Activated T-cell treated with anti-CD3 and anti-CD28 coated beads, Interleukin-2, amount 50 U/mL, for 24 hours (primary cell): ENCODE results near the gene PSMA5.
"Not testable (repeated sequence)": the region's sequence is repeated elsewhere in the genome, so short reads cannot be mapped to it uniquely, and the experiment has no call there.

Source experiments
- DNase-seq: peaks from one replicate; pipeline ENCODE4 v3.0.0-alpha.2; 2020
- H3K27ac Mint-ChIP-seq: 2 replicates; pipeline ENCODE4 v1.8.0; 2020; ENCODE audit warnings: mild to moderate bottlenecking, mixed read lengths
- H3K27me3 Mint-ChIP-seq: 2 replicates; pipeline ENCODE4 v1.8.0; 2020; ENCODE audit warnings: mixed read lengths
- H3K36me3 Mint-ChIP-seq: 2 replicates; pipeline ENCODE4 v1.8.0; 2020; ENCODE audit warnings: low read depth, mixed read lengths
- H3K4me1 Mint-ChIP-seq: 2 replicates; pipeline ENCODE4 v1.8.0; 2020; ENCODE audit warnings: low read depth, mixed read lengths
- H3K4me3 Mint-ChIP-seq: 2 replicates; pipeline ENCODE4 v1.8.0; 2020; ENCODE audit warnings: mild to moderate bottlenecking, moderate library complexity, mixed read lengths
- H3K9me3 Mint-ChIP-seq: 2 replicates; pipeline ENCODE4 v1.8.0; 2020; ENCODE audit warnings: mixed read lengths

PSMA5 gene

DNA sequence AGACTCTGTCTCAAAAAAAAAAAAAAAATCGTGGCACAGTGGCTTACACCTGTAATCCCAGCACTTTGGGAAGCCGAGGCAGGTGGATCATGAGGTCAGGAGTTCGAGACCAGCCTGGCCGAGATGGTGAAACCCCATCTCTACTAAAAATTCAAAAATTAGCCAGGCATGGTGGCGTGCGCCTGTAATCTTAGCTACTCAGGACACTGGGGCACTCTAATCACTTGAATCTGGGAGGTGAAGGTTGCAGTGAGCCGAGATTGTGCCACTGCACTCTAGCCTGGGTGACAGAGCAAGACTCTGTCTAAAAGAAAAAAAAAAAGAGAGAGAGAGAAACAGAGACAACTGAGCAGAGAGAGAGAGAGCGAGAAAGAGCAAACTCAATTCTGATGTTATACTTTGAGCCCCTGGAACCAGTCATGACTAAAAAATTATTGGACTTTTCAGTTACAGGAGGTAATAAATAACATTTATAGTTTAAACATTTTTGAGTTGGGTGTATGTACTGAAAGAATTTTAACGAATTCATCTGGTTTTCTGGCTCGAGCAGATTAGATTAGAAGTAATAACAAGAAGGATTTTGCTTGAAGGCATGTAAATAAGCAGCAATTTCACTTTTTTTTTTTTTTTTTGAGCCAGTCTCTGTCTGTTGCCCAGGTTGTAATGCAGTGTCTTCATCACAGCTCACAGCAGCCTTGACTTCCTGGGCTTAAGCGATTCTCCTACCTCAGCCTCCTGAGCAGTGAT is 19.9 kb upstream of the PSMA5 start:
- H3K27ac Mint-ChIP-seq, H3K4me3 Mint-ChIP-seq, H3K9me3 Mint-ChIP-seq, H3K36me3 Mint-ChIP-seq, DNase-seq, H3K4me1 Mint-ChIP-seq: not testable (repeated sequence)
- peaks cover 32% of the 10 kb centered on the region for H3K27me3 Mint-ChIP-seq

DNA sequence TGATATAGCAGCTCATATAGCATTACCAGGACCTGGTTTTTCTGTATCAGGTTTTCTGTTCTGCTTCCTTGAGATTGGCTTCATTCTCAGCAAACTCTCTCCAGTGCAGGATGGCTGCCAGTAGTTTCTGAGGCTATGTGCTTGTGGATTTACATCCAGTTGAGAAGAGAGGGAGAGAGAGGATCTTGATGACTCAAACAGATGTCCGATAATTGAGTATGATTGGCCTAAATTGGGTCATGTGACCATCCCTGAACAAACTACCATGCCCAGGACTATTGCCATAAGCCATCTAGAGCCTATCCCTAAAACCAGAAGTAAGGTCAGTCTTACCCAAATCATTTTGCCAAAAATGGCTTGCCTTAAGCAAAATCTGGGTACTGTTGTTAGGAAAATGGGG is 18.1 kb upstream of the PSMA5 start:
- H3K27ac Mint-ChIP-seq = no peak overlapping the region
- H3K4me1 Mint-ChIP-seq = no peaks in the 10 kb centered on the region
- no peak for DNase-seq
- no peaks in the 10 kb centered on the region for H3K36me3 Mint-ChIP-seq
- no peaks in the 10 kb centered on the region for H3K9me3 Mint-ChIP-seq
- H3K27me3 Mint-ChIP-seq = peaks cover 19% of the 10 kb centered on the region
- no peak overlapping the region for H3K4me3 Mint-ChIP-seq

DNA sequence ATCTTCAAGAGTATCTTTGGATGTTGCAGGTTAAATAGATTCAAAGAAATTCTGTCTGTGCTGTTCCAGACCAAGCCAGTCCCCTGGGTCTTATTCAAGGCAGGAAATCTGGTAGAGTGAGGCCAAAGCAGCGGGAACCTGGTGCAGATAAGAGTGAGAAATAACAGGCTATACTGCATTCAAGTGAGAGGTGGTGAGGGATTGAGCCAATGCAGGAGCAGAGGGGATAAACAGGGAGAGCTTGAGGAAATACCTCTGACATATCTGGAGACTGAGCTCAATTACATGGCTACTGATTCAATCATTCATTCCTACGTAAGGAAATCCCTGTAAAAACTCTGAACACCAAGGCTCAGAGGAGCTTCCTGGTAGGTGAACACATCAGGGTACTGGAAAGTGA is 17.2 kb upstream of the PSMA5 start:
- H3K27me3 Mint-ChIP-seq = peaks cover 19% of the 10 kb centered on the region

DNA sequence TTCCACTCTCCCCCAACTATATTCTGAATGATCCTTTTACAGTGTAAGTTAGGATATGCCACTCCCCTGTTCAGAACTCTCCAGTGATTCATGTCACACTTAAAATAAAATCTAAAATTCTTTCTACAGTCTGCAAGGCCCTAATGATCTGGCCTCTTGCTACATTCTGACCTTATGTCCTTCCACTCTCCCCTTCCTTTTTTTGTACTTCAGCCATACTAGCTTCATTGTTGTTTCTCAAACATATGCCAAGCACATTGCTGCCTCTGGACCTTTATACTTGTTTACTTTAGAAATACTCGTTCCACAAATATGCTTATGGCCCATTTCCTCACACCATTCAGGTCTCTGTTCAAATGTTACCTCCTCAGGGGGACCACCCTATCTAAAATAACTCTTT is 14.8 kb upstream of the PSMA5 start:
- H3K4me1 Mint-ChIP-seq = no peaks in the 10 kb centered on the region
- DNase-seq = no peak
- H3K27me3 Mint-ChIP-seq = peaks cover 14% of the 10 kb centered on the region
- no peaks in the 10 kb centered on the region for H3K9me3 Mint-ChIP-seq
- H3K4me3 Mint-ChIP-seq = no peak overlapping the region
- H3K36me3 Mint-ChIP-seq = no peaks in the 10 kb centered on the region
- H3K27ac Mint-ChIP-seq = no peak overlapping the region

More for the DNA sequence above, 17.2 kb upstream of the PSMA5 start:
- H3K36me3 Mint-ChIP-seq = no peaks in the 10 kb centered on the region
- no peaks in the 10 kb centered on the region for H3K4me1 Mint-ChIP-seq
- H3K4me3 Mint-ChIP-seq = no peak overlapping the region
- no peak for DNase-seq
- H3K27ac Mint-ChIP-seq = no peak overlapping the region
- H3K9me3 Mint-ChIP-seq = no peaks in the 10 kb centered on the region

DNA sequence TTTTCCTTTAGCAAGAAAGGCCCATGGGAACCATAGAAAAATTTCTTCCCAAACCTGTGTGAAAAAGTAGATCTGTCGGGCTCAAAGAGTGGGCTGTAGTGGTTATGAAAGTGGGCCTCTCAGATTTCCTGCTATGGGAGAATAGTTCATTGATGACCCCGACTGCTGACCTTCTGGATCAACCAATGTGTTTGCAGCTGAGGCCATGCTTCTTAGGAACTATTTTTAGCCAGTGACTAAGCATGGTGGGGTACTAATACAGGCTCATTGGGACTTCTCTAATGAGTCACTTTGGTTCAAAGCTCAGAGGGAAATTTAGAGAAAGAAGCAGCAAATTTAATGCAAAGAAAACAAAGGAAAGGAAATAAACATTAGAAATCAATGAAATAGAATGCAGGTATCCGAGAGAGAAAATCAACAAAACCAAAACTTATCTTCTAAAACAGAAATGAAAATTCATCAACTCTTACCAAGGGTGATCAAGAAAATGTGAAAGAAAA is 12.6 kb upstream of the PSMA5 start:
- DNase-seq = no peak
- Mint-ChIP-seq H3K27me3 (peaks cover 9% of the 10 kb centered on the region), H3K9me3 (no peaks in the 10 kb centered on the region), H3K4me1 (no peaks in the 10 kb centered on the region), H3K4me3 (no peak overlapping the region), H3K27ac (no peak overlapping the region), H3K36me3 (no peaks in the 10 kb centered on the region)

DNA sequence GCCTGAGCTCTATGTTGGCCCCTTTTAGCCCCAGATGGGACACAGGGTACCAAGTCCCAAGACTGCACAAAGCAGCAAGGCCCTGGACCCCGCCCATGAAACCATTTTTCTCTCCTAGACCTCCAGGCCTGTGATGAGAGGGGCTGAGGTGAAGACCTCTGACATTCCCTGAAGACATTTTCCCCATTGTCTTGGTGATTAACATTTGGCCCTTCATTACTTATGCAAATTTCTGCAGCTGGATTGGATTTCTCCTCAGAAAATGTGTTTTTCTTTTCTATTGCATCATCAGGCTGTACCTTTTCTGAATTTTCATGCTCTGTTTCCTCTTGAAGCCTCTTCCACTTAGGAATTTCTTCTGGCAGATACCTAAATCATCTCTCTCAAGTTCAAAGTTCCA is 8.2 kb upstream of the PSMA5 start:
- DNase-seq = no peak
- no peaks in the 10 kb centered on the region for H3K4me1 Mint-ChIP-seq
- H3K4me3 Mint-ChIP-seq = no peak overlapping the region
- no peaks in the 10 kb centered on the region for H3K9me3 Mint-ChIP-seq
- no peak overlapping the region for H3K27ac Mint-ChIP-seq
- H3K27me3 Mint-ChIP-seq = peaks cover 8% of the 10 kb centered on the region
- no peaks in the 10 kb centered on the region for H3K36me3 Mint-ChIP-seq

DNA sequence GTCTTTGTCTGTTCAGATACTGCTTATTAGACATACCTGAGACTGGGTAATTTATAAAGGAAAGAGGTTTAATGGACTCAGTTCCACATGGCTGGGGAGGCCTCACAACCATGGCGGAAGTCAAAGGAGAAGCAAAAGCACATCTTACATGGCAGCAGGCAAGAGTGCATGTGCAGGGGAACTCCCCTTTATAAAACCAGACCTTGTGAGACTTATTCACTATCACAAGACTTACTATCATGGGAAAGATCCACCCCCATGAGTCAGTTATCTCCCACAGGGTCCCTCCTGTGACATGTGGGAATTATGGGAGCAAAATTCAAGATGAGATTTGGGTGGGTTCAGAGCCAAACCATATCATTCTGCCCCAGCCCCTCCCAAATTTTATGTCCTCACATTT is 7.1 kb upstream of the PSMA5 start:
- H3K27me3 Mint-ChIP-seq = peaks cover 8% of the 10 kb centered on the region
- no peak for DNase-seq
- no peaks in the 10 kb centered on the region for H3K4me1 Mint-ChIP-seq
- H3K9me3 Mint-ChIP-seq = no peaks in the 10 kb centered on the region
- no peak overlapping the region for H3K4me3 Mint-ChIP-seq
- H3K27ac Mint-ChIP-seq = no peak overlapping the region
- H3K36me3 Mint-ChIP-seq = no peaks in the 10 kb centered on the region

DNA sequence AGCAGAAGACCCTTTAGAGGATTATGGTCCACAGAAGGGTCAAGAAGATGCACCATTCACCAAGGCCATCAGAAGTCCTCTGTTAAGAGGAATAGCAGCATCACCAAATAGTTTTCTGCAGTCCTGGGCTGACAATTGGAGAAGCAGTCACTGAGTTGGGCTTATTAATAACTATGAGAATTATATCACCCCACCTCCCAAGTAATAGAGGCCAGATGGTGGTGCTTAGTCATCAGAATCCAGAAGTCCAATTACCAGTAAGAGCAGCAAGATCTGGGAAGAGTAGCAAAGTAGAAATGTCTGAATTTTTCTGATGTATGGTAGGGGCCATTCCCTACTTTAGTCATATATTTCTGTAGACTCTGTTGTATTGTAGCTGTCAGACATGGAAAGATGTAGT is 6.1 kb upstream of the PSMA5 start:
- DNase-seq = no peak
- no peaks in the 10 kb centered on the region for H3K36me3 Mint-ChIP-seq
- peaks cover 4% of the 10 kb centered on the region for H3K4me1 Mint-ChIP-seq
- no peaks in the 10 kb centered on the region for H3K9me3 Mint-ChIP-seq
- H3K27ac Mint-ChIP-seq = no peak overlapping the region
- H3K27me3 Mint-ChIP-seq = peaks cover 8% of the 10 kb centered on the region
- H3K4me3 Mint-ChIP-seq = no peak overlapping the region

DNA sequence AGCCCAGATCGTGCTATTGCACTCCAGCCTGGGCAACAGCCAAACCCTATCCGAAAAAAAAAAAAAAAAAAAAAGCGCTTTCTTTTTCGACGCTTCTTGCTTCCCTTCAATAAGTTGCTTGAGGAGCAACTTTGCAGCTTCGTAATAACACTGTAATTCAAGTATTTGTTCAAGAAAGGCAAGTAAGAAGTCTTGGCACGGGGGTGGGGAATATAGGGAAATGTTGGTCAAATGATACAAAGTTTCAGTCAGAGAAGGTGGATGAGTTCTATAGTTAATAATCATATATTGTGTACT is 871 bp upstream of the PSMA5 start:
- H3K9me3 Mint-ChIP-seq = no peaks in the 10 kb centered on the region
- H3K27me3 Mint-ChIP-seq = no peaks in the 10 kb centered on the region
- no peak for DNase-seq
- peak overlapping the region; percentile 94 for H3K4me3 Mint-ChIP-seq
- H3K4me1 Mint-ChIP-seq = peaks cover 34% of the 10 kb centered on the region
- H3K27ac Mint-ChIP-seq = peak overlapping the region; percentile 98
- peaks cover 42% of the 10 kb centered on the region for H3K36me3 Mint-ChIP-seq

DNA sequence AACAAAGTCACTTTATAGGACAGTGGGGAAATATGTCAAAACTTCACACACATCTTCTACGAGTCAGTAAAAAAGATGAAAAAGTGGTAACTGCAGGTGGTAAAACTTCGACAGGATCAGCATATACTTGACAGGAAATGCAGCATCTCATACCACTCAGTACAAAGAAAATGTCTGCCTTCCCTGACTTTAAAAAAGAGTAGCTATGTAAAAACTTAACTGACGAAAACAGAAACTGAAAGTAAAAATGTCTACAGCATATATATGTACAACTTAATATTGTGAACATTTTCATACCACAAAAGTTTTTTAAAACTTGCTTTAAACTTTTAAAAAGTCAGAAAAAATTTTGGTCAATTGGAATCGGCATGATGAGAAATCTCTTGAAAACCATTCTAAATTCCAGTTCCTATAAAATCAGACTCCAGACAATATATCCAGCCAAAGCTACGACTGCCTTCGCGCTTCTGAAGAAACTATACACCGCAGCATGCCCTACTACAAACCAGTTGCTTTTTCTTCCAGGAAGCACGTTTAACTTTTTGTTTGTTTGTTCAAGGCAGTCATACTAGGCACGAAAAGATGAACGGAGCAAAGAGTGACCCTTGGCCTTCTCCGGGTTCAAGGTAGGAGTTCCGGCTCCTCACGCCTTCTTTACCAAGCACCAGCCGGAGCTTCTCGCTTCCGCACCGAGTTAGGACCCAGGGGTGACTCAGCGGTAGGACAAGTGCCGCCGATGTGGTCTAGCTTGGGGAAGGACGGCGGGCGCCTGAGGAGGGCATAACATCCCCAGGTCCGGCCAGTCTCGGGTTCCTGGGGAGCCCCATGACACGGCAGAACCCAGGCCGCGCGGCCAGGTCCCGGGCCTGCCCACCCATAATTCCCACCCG is 612 bp downstream of the PSMA5 start:
- no peak for DNase-seq
- H3K4me1 Mint-ChIP-seq = peaks cover 38% of the 10 kb centered on the region
- H3K4me3 Mint-ChIP-seq = peak overlapping the region; percentile 94
- no peaks in the 10 kb centered on the region for H3K27me3 Mint-ChIP-seq
- no peaks in the 10 kb centered on the region for H3K9me3 Mint-ChIP-seq
- peaks cover 56% of the 10 kb centered on the region for H3K36me3 Mint-ChIP-seq
- H3K27ac Mint-ChIP-seq = peak overlapping the region; percentile 98

DNA sequence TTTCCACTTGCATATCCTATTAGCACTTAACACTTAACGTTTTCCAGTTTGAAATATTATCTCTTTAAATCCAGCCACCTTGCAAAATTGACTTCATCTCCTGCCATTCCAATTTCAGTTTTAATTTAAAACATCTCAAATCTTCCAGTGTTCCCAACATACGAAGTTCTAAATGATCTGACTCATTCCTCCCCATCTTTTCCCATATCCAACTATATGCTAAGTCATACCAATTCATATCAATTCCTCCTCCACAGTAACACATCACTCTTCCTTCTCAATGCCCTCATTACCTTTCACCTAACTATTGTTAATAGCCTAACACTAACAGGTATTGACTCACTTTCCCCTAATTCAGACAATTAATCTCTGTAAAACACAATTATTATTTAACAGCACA is 2.8 kb downstream of the PSMA5 start:
- Mint-ChIP-seq H3K4me3 (peak overlapping the region; percentile 94), H3K27me3 (no peaks in the 10 kb centered on the region), H3K4me1 (peaks cover 44% of the 10 kb centered on the region), H3K36me3 (peaks cover 76% of the 10 kb centered on the region), H3K27ac (peak overlapping the region; percentile 98), H3K9me3 (no peaks in the 10 kb centered on the region)
- no peak for DNase-seq

DNA sequence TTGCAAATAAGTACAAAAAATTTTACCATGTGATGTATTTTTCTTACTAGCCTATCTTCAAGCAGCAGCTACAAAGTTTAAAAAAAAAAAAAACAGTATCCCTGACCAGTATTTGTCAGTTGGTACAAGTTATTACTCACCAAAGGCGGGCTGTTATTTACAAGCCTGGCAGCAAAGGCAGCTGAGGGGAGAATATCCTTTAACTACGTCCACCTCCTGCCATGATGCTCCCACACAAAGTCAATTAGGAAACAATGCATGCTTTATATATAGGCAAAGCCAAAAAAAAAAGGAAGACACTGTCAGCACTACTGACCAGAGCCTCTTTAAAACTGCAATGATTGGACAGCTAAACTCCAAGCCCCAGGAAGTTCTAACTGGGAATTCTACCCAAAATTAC is 13.7 kb downstream of the PSMA5 start:
- Mint-ChIP-seq H3K9me3 (no peaks in the 10 kb centered on the region), H3K4me1 (peaks cover 40% of the 10 kb centered on the region), H3K27me3 (no peaks in the 10 kb centered on the region), H3K36me3 (peaks cover 99% of the 10 kb centered on the region), H3K4me3 (no peak overlapping the region), H3K27ac (no peak overlapping the region)
- DNase-seq = no peak

DNA sequence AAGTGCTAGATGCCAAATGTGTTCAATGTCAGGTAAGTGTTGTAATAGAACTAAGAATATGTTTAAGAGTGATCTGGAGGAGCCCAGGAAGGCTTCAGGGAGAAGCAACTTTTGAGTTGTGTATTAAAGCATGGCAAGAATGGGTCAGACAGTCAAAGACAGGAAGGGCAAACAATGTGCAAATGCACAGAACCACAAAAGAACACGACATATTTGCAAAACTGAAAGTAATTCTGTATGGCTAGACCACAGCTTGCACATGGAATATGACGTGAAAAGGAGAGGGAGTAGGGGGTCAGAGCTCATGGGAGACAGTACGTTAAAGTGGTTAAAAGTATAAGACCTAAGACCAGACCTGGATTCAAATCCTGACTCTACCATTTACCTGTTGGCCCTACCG is 21.4 kb downstream of the PSMA5 start:
- H3K9me3 Mint-ChIP-seq = no peaks in the 10 kb centered on the region
- H3K4me1 Mint-ChIP-seq = peaks cover 25% of the 10 kb centered on the region
- no peaks in the 10 kb centered on the region for H3K27me3 Mint-ChIP-seq
- H3K36me3 Mint-ChIP-seq = peaks cover 83% of the 10 kb centered on the region
- DNase-seq = no peak
- H3K27ac Mint-ChIP-seq = peak overlapping the region; percentile 76
- no peak overlapping the region for H3K4me3 Mint-ChIP-seq

DNA sequence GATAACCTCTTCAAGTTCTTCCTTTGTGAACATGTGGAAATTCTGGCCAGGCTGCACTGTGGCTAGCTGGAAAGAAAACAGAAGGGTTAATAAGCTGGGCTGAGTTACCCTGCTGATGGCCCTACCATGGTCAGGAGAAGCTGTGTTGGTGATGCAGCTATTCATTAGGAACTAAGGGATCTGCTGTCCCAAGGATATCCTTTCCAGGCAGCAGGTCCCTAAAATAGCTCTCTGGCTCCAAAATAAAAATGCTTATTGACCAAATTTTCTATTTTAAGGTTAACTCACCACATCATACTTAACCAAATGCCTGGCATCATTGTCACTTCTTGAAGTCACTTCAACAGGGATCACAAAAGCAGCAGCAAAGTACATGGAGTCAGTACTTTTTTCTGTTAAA is 24.2 kb downstream of the PSMA5 start:
- Mint-ChIP-seq H3K27me3 (peaks cover 11% of the 10 kb centered on the region), H3K4me3 (no peak overlapping the region), H3K36me3 (peaks cover 58% of the 10 kb centered on the region), H3K4me1 (peaks cover 32% of the 10 kb centered on the region), H3K27ac (peak overlapping the region; percentile 37), H3K9me3 (no peaks in the 10 kb centered on the region)
- no peak for DNase-seq

DNA sequence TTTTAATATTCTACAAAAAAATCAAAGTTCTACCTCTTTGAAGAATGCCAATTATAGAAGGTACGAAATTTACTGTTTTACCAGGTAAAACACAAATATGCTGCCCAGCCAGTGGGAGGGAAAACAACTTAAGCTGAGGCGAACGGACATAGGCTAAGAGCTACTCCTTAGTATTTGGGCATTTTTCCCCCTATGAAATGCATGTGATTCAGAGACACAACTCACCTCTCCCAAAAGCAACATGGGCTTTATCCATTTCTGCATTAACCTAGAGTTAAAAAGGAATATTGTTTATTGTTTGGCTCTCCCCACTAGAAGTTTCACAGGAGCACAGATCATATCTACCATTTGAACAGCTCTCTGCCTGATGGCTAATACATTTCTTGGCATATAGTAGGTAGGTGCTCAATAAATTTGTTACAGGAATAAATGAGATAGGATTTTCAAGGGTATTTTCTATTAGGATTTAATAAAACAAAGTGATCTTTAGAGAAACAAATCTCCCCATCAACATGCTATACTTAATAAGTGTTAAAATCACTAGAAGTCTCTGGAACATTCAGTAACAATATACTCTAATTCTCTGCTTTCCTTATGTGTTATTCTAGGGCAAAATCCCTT is 26.1 kb downstream of the PSMA5 start:
- Mint-ChIP-seq H3K27me3 (peaks cover 30% of the 10 kb centered on the region), H3K4me3 (no peak overlapping the region), H3K9me3 (no peaks in the 10 kb centered on the region), H3K4me1 (peaks cover 23% of the 10 kb centered on the region), H3K27ac (no peak overlapping the region), H3K36me3 (peaks cover 42% of the 10 kb centered on the region)
- DNase-seq = no peak
